Stimulated activated CD8-positive, alpha-beta memory T cell treated with anti-CD3 and anti-CD28 coated beads, Interleukin-4, amount 100 ng/mL, for 1 hour (primary cell): Measurements from ENCODE around the gene ARID1A.
"Not testable (repeated sequence)": the region's sequence is repeated elsewhere in the genome, so short reads cannot be mapped to it uniquely, and the experiment has no call there.

ENCODE experiments used
- DNase-seq, 2 donors: peaks; one replicate each; pipeline ENCODE4 v3.0.0-alpha.2; 2020; ENCODE audit warnings: low read depth in 2 of 2, low spot score in 1 of 2

ARID1A gene

GRCh38 chr1:26787381-26787705 is 91.5 kb downstream of the ARID1A start:
- DNase-seq: peak; percentile 42 to 43

- DNase-seq: peak; percentile 71 to 77
Observed at GRCh38 chr1:26787706-26788514, 92.1 kb downstream of the ARID1A start, which contains the start of gene PIGV. Gene PIGV, plus strand, starts transcription at chr1:26787950. Its CDS starts 2,866 bp downstream, at chr1:26790816.

- DNase-seq: no peak
Observed at GRCh38 chr1:26788515-26788785, 92.6 kb downstream of the ARID1A start.

- DNase-seq: peak; percentile 56 to 79
Observed at GRCh38 chr1:26788836-26789611, 93.2 kb downstream of the ARID1A start.

- DNase-seq: no peak
Observed at GRCh38 chr1:26789612-26789865, 93.7 kb downstream of the ARID1A start.

GRCh38 chr1:26789931-26790330 is 94.1 kb downstream of the ARID1A start:
- no peak for DNase-seq

GRCh38 chr1:26790551-26790953 is 94.7 kb downstream of the ARID1A start:
- DNase-seq: no peak

GRCh38 chr1:26791148-26791547 is 95.3 kb downstream of the ARID1A start:
- no peak for DNase-seq

GRCh38 chr1:26791626-26792025 is 95.8 kb downstream of the ARID1A start:
- DNase-seq: no peak

GRCh38 chr1:26792924-26793323 is 97.1 kb downstream of the ARID1A start:
- DNase-seq: no peak

GRCh38 chr1:26794391-26794790 is 98.6 kb downstream of the ARID1A start:
- DNase-seq: no peak

GRCh38 chr1:26797627-26798026 is 101.8 kb downstream of the ARID1A start:
- DNase-seq: no peak

- no peak for DNase-seq
Observed at GRCh38 chr1:26799479-26800142, 103.8 kb downstream of the ARID1A start.

GRCh38 chr1:26803932-26804331 is 108.1 kb downstream of the ARID1A start:
- DNase-seq: not testable (repeated sequence)

- peak in 1 of 2 donors; percentile 61 for DNase-seq
Observed at GRCh38 chr1:26810105-26810504, 114.3 kb downstream of the ARID1A start.

GRCh38 chr1:26811057-26811456 is 115.2 kb downstream of the ARID1A start:
- no peak for DNase-seq

- DNase-seq: no peak
Observed at GRCh38 chr1:26811708-26812107, 115.9 kb downstream of the ARID1A start.

- DNase-seq: no peak
Observed at GRCh38 chr1:26814377-26814776, 118.6 kb downstream of the ARID1A start.

GRCh38 chr1:26814893-26815292 is 119.1 kb downstream of the ARID1A start:
- DNase-seq: no peak

- DNase-seq: no peak
Observed at GRCh38 chr1:26820784-26821269, 125.0 kb downstream of the ARID1A start.

- no peak for DNase-seq
Observed at GRCh38 chr1:26822737-26823395, 127.1 kb downstream of the ARID1A start.

GRCh38 chr1:26824731-26825130 is 128.9 kb downstream of the ARID1A start:
- DNase-seq: no peak
